ENCODE data around the gene AOPEP.

AOPEP gene

DNA sequence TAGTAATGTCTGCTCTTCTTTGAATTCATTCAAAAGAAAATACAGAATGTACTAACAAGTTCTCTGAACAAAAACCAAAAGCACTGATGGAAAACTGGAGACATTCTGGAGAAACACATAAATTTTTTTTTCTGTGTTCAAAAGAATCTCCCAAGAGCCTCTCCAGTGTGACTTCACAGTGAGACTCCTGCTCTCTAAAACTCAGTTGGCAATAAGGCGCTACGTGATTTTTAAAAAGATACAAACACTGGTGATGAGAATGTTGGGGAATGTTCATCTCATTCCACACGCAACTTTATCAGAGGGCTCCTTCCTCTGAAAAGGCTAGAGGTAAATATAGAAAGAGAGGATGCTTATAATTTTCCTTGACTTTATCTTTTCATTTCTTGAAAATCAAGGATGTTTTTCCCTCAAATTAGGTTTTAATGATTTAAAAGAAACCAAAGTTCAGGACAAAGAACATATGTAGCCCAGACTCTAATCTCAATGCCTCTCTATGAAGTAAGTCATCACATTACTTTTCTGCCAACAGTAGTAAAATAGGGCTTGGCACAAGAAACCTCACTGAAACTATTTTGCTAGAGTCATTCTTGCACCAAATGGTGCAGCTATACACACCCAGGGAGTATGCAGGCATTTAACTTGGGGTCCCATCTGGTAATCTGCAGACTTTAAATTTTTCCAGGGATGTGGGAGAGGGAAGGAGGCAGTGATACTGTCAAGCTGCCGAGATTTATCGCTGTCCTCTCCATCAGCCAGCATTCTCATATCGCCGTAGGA lies 12.9 kb upstream of the AOPEP start:
- in situ Hi-C loops (cut with MboI; ENCODE audit: low sequenced_read_pairs, unreplicated experiment), result no loop called here
- no peak for DNase-seq (ENCODE audit: low spot score)
- TF ChIP-seq, protein P1, sequence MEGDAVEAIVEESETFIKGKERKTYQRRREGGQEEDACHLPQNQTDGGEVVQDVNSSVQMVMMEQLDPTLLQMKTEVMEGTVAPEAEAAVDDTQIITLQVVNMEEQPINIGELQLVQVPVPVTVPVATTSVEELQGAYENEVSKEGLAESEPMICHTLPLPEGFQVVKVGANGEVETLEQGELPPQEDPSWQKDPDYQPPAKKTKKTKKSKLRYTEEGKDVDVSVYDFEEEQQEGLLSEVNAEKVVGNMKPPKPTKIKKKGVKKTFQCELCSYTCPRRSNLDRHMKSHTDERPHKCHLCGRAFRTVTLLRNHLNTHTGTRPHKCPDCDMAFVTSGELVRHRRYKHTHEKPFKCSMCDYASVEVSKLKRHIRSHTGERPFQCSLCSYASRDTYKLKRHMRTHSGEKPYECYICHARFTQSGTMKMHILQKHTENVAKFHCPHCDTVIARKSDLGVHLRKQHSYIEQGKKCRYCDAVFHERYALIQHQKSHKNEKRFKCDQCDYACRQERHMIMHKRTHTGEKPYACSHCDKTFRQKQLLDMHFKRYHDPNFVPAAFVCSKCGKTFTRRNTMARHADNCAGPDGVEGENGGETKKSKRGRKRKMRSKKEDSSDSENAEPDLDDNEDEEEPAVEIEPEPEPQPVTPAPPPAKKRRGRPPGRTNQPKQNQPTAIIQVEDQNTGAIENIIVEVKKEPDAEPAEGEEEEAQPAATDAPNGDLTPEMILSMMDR (IDR thresholded peaks at IDR 0.05; ENCODE audit: borderline replicate concordance, control extremely low read depth, extremely low read depth, insufficient read depth, missing control alignments), result no peak

DNA sequence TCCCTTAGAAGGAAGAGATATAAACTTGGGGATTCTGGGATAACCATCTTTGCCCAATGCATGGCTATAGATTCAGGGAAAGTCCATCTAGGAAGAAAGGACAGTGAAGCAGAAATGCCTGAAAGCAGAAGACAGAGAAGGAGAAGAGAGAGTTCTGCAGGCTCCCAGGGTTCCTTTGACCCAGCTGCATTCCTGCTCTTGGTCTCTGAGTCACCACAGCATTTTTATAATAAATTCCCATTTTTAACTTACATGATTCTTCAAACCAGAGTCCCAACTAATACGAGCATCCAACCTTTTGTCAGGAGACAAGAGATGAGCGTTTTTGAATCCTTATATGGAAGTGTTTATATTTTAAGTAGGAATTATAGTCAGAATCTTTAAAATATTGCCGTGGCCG lies 12.0 kb upstream of the AOPEP start:
- TF ChIP-seq, protein P1 (IDR thresholded peaks at IDR 0.05; ENCODE audit: borderline replicate concordance, control extremely low read depth, extremely low read depth, insufficient read depth, missing control alignments), result no peak
- DNase-seq (ENCODE audit: low spot score), result no peak
- in situ Hi-C loops (cut with MboI; ENCODE audit: low sequenced_read_pairs, unreplicated experiment), result no loop called here

DNA sequence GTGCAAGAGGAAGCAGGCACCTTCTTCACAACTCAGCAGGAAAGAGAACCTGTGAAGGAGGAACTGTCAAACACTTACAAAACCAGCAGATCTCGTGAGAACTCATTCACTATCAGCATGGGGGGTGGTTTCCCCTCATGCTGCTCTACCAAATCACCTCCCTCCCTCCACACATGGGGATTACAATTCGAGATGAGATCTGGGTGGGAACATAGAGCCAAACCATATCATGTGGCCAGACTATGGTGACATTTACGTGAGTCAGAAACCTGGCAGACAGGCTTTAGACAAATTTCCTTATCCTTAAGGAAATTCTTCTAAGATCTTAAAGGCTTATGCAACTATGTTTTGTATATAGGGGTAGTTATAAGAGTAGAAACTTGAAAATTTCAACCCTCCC lies 8.7 kb upstream of the AOPEP start:
- in situ Hi-C loops (cut with MboI; ENCODE audit: low sequenced_read_pairs, unreplicated experiment), result no loop called here
- no peak for DNase-seq (ENCODE audit: low spot score)
- TF ChIP-seq, protein P1 (IDR thresholded peaks at IDR 0.05; ENCODE audit: borderline replicate concordance, control extremely low read depth, extremely low read depth, insufficient read depth, missing control alignments), result no peak

DNA sequence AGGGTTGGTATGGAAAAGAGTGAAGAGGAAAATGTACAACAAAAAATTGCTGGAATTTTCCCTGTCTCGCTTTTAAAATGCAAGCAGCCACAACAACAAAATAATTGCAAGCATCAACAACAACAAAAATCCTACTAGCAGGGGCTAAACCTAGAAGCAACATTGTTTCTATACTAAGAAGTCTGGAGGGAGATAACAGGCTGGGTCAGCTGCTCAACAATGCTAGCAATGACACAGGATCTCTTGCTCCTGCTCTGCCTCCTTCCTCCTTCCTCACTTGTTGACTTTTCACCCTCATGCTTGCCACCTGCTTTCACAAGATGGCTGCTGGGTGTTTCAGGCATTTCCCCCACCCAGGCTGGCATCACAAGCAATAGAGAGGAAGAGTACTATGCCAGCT lies 7.6 kb upstream of the AOPEP start:
- TF ChIP-seq, protein P1 (IDR thresholded peaks at IDR 0.05; ENCODE audit: borderline replicate concordance, control extremely low read depth, extremely low read depth, insufficient read depth, missing control alignments), result no peak
- no peak for DNase-seq (ENCODE audit: low spot score)
- in situ Hi-C loops (cut with MboI; ENCODE audit: low sequenced_read_pairs, unreplicated experiment), result no loop called here

DNA sequence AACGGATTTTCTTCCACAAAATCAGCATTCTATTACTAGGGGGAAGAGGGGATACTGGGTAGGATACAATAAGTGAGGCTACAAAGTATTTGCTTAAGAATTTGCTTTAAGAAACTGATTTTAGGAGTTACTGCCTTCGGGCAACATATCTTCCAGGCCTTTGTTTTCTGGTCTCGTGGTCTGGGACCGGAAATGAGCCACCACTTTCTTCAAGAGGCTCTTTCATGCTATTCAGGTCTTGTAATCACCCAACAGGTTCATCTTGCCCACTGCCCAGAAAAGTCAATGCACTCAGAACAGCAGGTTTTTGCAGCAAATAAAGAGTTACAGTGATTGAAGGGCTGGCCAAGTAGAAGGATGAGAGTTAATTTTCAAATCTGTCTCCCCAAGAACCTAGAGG lies 6.6 kb upstream of the AOPEP start:
- no peak for DNase-seq (ENCODE audit: low spot score)
- TF ChIP-seq, protein P1 (IDR thresholded peaks at IDR 0.05; ENCODE audit: borderline replicate concordance, control extremely low read depth, extremely low read depth, insufficient read depth, missing control alignments), result no peak
- in situ Hi-C loops (cut with MboI; ENCODE audit: low sequenced_read_pairs, unreplicated experiment), result no loop called here

DNA sequence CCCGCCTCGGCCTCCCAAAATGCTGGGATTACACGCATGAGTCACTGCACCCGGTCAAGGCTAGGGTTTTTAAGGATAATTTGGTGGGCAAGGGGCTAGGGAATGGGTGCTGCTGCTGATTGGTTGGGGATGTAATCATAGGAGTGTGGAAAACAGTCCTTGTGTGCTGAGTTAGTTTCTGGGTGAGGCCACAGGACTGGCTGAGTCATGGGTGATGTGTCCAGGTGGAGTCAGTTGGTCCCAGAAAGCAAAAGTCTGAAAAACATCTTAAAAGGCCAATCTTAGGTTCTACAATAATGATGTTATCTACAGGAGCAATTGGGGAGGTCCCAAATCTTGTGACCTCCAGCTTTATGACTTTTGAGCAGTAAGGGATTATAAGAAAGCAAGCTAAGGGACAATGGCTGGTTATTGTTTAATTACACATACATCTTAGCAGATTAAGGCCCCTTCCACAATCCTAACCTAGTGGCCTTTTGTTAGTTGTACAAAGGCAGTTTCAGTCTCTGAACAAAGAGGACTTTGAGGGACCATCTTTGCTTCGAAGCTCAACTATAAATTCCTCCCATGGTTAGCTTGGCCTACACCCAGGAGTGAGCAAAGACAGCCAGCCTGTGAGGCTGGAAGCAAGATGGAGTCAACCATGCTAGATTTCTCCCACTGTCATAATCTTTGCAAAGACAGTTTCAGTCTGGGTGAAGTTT lies 5.5 kb upstream of the AOPEP start:
- in situ Hi-C loops (cut with MboI; ENCODE audit: low sequenced_read_pairs, unreplicated experiment), result no loop called here
- no peak for DNase-seq (ENCODE audit: low spot score)
- TF ChIP-seq, protein P1 (IDR thresholded peaks at IDR 0.05; ENCODE audit: borderline replicate concordance, control extremely low read depth, extremely low read depth, insufficient read depth, missing control alignments), result no peak
